HG03354 (cell line): ENCODE measurements around the gene SLC17A6.

Experiments
- ATAC-seq: cut with Tn5 transposase; IDR thresholded peaks from one replicate; pipeline ENCODE4 v1.9.1; 2021; ENCODE audit warnings: mild to moderate bottlenecking; ENCODE audit not compliant: unreplicated experiment, poor library complexity, severe bottlenecking

SLC17A6 gene

DNA sequence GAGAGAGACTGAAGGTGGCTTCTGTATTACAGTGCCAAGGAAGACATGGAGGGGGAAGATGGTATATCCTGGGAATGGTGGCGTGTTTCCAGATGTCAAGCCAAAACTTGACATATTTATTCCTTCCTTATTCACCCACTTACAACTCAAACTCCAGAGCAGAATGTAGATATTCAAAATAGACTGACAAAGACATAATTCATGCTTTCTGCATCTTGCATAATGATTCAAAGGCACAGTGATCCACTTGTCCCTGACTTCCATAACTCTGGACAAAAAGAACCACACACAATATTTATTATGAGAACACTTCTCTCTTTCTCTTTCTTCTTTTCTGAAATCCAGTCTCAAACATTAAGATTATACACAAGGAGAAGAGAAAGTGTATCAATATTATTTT lies 48.9 kb downstream of the SLC17A6 start:
- ATAC-seq = no peak

DNA sequence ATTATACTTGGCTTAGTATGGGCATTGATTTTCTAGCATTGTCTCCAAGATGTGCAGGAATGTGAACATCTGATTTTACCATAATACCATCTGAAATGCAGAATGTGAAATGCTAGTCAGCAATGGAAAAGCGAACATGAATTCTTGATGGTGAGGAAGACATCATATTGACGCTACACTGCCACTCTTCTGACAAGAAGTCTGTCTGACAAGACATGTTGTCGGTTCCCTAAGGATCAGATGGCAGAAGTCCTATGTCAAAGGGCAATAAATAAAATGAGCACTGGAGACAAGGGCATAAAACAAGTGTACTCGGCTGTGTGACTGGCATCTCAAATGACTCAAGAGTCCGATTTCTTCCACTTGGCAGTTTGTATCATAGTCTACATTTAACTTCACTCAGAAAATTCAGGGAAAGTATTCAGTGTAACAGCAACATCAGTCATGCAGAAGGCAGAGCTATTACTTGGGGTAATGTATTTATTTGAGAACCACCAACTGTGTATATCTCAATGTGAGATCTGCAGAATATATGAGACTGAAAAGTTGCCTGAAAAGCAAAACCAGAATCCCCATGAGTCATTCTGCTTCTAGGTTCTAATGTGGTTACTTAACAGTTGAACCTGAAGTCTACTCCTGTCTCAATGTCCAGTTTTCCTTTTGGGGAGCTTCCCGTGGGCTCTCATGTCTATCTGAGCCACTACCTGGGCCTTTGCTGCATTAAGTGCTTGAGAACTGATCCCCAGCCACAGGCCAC lies 51.5 kb downstream of the SLC17A6 start:
- no peak for ATAC-seq

DNA sequence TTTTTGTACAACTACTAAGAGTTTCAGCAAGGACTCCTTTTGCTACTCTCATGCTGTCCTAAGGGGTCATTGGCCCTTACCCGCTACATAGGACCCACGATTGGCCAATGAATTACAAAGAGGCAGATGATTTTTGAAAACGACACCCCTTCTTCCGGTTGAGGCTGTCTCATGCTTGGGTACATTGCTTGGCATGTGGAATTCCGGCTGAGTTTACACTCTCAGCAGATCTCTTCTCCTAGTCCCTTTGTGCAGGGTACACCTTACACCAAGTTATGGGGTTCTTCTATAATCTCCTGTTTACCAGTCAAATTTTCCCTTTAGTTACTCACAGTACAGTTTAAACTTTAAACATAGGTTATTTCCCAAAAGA lies 52.1 kb downstream of the SLC17A6 start:
- no peak for ATAC-seq

DNA sequence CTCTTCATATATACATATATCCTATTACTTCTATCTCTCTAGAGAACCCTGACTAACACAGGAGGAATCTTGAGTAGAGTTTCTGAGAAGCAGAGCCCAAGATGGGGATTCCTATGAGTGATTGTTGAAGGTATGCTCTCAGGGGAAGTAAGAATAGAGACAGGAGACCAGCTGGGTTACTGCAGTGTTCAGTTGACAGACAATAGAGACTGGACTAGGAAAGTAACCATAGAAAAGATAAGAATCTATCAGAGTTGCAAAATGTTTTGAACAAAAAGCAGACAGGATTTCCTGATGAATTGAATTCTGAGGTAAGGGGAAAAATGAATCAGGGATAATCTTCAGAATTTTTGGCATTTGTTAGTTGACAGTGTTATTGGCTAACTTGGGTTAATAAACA lies 54.4 kb downstream of the SLC17A6 start:
- no peak for ATAC-seq

DNA sequence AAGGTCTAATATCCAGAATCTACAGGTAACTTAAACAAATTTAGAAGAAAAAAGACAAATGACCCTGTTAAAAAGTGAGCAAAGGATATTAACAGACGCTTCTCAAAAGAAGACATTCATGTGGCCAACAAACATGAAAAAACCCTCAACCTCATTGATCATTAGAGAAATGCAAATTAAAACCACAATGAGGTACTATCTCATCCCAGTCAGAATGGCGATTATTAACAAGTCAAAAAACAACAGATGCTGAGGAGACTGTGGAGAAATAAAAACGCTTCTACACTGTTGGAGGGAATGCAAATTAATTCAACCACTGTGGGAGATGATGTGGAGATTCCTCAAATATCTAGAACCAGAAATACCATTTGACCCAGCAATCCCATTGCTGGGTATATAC lies 67.2 kb downstream of the SLC17A6 start:
- ATAC-seq = peak; percentile 71

DNA sequence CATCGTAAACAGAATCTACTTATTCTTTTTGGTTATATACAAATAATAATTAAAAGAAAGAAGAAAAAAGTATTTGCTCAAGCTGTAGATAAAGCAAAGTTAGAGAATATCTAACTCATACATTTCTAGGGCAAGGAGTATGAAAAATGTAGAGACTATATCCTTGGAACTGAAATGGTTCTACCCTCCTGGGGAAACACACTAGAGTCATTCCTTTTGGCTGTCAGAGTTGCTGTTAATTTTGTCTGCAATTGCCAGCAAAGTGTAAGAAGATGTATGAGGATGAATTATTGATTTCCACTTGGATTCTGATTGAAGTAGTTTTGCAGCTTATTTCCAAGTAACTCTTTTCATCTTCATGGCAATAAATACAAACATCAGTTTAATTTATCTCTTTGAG lies 69.1 kb downstream of the SLC17A6 start:
- no peak for ATAC-seq

DNA sequence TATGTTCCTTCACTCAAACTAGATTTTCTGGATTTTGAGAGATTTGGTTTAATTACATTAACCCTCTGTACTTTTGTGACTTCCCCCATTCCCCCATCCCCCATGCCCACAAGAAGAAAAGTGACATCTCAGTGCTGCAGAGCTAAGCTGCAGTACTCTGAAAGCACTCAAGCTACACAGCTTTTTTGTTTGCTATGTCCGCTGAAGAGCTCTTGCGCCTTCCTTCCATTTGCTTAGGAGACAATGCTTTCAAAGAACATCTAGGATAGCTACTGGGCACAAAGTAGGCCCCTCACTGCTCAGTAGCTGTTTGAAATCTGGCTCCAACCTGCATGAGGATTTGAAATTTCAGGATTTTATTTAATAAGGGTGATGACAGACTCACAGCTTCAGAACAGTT lies 69.7 kb downstream of the SLC17A6 start:
- no peak for ATAC-seq

DNA sequence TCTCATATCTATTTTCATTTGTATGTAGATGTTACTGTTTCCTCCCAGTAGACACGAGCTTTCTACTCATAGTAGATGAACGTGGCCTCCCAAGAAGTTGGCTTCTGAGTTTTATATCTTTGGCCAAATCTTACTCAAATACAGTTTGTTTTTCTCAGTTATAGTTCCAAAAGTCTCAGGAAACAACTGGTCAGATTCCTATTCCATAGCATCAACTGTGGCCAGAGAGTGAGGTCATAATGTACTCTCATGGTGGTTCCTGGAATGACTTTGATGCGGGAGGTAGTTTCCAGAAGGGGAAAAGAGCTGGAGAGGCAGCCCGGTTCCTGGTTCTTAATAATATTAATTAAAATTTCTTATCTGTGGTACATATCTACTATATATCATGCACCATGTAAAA lies 77.3 kb downstream of the SLC17A6 start:
- no peak for ATAC-seq

DNA sequence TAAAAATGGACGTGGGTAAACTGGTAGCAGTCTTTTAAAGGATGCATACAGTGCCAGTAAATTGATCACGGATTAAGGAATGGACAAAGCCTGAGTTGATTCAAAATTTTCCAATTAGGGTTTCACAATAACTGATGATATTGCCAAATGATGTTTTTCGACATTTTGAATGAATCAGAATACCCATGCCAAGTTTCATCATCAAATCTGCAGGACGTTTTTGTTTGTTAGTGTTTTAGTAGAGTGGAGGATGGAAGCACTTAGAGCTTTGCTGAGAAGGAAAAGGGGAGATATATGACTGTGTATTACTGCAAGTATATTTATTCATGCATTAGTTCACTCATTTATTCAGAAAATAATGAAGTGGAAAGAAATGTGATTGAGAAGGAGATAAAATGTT lies 78.3 kb downstream of the SLC17A6 start:
- ATAC-seq = no peak

DNA sequence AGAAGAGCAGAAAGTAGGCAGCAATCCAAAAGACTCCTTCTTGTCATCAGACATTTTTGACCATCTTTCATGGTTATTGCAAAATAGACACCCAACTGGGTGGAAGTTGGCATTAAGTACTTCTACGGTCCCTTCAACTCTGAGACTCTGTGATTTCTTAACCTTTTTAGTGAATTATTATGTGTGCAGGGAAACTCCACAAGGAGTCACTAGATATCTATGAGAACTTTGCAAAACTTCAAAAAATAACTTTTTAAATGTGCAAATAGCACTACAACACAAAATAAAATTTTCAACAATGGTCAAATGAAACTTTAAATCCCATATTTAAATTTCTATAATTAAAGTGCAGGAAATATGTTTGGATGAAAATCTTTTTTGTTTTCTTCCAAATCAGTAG lies 88.7 kb downstream of the SLC17A6 start:
- no peak for ATAC-seq
